Stomach smooth muscle (tissue), 2 donors: ENCODE measurements around the gene NDUFS6.

Source experiments
- H3K27ac ChIP-seq: one replicate; pipeline ENCODE4 v1.7.0; 2013; ENCODE audit warnings: mild to moderate bottlenecking, low read length, inconsistent platforms
- H3K27me3 ChIP-seq, 2 donors: one replicate each; pipeline ENCODE4 v1.7.0; 2013; ENCODE audit warnings: low read length in 2 of 2; ENCODE audit not compliant: insufficient read depth in 2 of 2, control insufficient read depth in 1 of 2
- H3K36me3 ChIP-seq, 2 donors: one replicate each; pipeline ENCODE4 v1.7.0; 2013; ENCODE audit warnings: low read length in 2 of 2; ENCODE audit not compliant: control insufficient read depth in 2 of 2, insufficient read depth in 2 of 2
- H3K4me1 ChIP-seq: one replicate; pipeline ENCODE4 v1.7.0; 2013; ENCODE audit warnings: low read length; ENCODE audit not compliant: control insufficient read depth, insufficient read depth
- H3K4me3 ChIP-seq, 2 donors: one replicate each; pipeline ENCODE4 v1.7.0; 2013; ENCODE audit warnings: low read length in 2 of 2
- H3K9ac ChIP-seq, 2 donors: one replicate each; pipeline ENCODE4 v1.7.0; 2013; ENCODE audit warnings: low read length in 2 of 2, mild to moderate bottlenecking in 1 of 2
- H3K9me3 ChIP-seq, 2 donors: one replicate each; pipeline ENCODE4 v1.7.0; 2013; ENCODE audit warnings: low read length in 2 of 2; ENCODE audit not compliant: control insufficient read depth in 2 of 2
- donor health status: healthy.
- donor health status: Pancreatic carcinoma.

NDUFS6 gene

DNA sequence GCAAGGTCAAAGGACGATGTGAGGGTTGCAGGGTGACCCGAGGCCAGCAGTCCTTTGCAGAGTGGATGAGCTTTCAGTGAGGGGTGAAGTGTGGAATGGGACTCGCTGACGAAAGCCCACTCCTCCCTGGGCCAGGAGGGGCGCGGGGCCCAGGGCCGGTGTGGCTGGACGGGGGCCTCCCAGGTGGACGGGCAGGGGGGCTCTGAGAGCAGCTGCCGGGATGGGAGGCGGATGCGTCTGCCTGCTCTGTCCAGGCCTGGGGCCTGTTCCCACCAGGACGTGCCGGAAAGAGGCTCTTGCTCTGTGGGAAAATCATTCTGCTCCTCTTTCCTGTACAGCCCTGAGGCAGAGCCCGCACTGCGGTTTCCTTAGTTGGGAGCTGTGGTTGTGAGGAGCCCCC lies 57.2 kb downstream of the NDUFS6 start:
- Histone ChIP-seq H3K27ac (no peak overlapping the region), H3K36me3 (no peaks in the 10 kb centered on the region), H3K27me3 (peaks cover 12 to 14% of the 10 kb centered on the region in 2 donors)

GRCh38 chr5:1859099-1859498 lies 57.9 kb downstream of the NDUFS6 start:
- Histone ChIP-seq H3K36me3 (no peaks in the 10 kb centered on the region), H3K9me3 (no peaks in the 10 kb centered on the region)

More for the DNA sequence above, 57.2 kb downstream of the NDUFS6 start:
- no peaks in the 10 kb centered on the region for H3K4me1 ChIP-seq
- no peak overlapping the region for H3K9ac ChIP-seq
- no peak overlapping the region for H3K4me3 ChIP-seq
- no peaks in the 10 kb centered on the region for H3K9me3 ChIP-seq

DNA sequence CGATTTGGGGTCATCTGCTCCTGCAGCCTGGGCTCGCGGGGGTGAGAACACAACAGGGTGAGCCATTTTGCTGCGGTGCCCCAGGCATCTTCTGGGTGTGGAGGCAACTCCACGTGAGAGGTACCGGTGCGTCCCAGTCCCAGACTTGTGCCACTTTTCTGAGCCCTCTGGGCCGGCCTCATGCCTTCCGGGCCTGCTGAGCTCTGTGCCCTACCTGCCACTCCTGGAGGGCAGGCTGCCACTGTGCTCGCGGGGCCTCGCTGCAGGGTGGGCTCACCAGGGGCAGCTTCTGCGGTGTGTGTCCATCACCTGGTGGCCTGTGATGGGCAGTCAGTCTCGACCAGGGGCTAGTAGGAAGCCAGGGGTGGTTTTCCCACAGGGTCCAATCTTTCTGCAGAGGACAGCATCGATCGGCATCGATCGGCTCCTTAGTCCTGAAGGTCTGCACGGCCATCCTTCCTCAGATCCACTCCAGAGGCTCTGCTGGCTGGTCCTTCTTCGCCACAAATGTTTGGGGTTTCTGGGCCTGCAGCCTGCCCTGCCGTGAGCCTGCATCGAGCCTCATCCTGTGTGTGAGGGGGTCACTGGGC lies 58.9 kb downstream of the NDUFS6 start:
- H3K4me1 ChIP-seq = no peaks in the 10 kb centered on the region
- no peaks in the 10 kb centered on the region for H3K36me3 ChIP-seq
- H3K9me3 ChIP-seq = no peaks in the 10 kb centered on the region
- peaks cover 9 to 17% of the 10 kb centered on the region in 2 donors for H3K27me3 ChIP-seq
- no peak overlapping the region for H3K27ac ChIP-seq
- H3K4me3 ChIP-seq = no peak overlapping the region
- no peak overlapping the region for H3K9ac ChIP-seq

More at GRCh38 chr5:1859099-1859498, 57.9 kb downstream of the NDUFS6 start:
- H3K4me1 ChIP-seq = no peaks in the 10 kb centered on the region
- no peak overlapping the region for H3K4me3 ChIP-seq
- peaks cover 7 to 21% of the 10 kb centered on the region in 2 donors for H3K27me3 ChIP-seq
- no peak overlapping the region for H3K9ac ChIP-seq
- no peak overlapping the region for H3K27ac ChIP-seq

- Histone ChIP-seq H3K4me3 (no peak overlapping the region), H3K4me1 (no peaks in the 10 kb centered on the region), H3K27ac (no peak overlapping the region), H3K27me3 (peaks cover 8 to 17% of the 10 kb centered on the region in 2 donors), H3K9me3 (no peaks in the 10 kb centered on the region), H3K9ac (no peak overlapping the region), H3K36me3 (no peaks in the 10 kb centered on the region)
These were observed 59.7 kb downstream of the NDUFS6 start for GRCh38 chr5:1860949-1861348.

DNA sequence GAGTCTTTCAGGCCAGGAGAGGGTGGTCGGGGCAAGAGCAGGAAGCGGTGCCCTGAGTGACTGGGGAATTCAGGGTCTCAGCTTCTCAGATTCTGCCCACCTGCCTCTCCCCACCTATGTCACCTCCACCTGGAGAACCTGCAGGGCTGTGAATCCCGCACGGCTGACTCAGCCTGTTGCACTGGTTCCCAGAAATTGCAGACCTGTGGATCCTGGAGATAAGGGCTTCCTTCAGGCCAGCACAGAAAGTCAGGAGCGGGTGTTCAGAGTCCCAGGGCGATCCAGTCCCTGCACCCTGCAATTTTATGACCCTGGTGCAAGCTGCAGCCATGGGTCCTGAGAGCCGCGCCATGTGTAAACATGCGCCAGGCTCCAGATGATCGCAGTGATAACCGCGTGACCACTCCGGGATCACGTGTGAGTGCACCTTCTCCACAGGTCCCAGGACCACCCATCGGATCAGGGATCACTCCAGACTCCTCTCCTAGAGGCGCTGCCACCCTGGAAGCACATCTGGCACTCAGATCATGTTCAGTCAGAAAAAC lies 63.8 kb downstream of the NDUFS6 start:
- H3K4me3 ChIP-seq = no peak overlapping the region
- no peaks in the 10 kb centered on the region for H3K4me1 ChIP-seq
- H3K36me3 ChIP-seq = no peaks in the 10 kb centered on the region
- no peak overlapping the region for H3K9ac ChIP-seq
- H3K9me3 ChIP-seq = no peaks in the 10 kb centered on the region
- no peak overlapping the region for H3K27ac ChIP-seq
- H3K27me3 ChIP-seq = peaks cover 16% of the 10 kb centered on the region in 2 donors

DNA sequence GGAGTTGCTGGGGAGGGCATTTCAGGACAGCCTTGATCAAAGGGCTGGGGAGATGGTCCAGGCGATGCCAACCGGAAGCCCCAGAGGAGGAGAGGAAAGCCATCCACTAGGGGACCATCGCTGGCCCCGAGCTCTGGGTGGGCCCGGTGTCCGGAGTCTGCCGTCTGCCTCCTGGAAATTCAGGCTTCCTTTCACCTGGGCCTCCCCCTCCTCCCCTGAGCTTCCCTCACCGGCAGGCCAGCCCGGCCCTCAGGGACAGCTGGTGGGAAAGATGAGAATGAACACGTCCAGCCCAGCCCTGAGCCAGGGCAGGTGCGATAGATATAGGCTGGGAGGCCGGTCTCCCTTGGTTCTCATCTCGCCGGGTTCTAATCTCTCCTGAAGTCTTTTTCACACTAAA lies 64.3 kb downstream of the NDUFS6 start:
- Histone ChIP-seq H3K4me3 (no peak overlapping the region), H3K9me3 (no peaks in the 10 kb centered on the region), H3K27me3 (peaks cover 16 to 17% of the 10 kb centered on the region in 2 donors), H3K9ac (no peak overlapping the region), H3K27ac (no peak overlapping the region), H3K36me3 (no peaks in the 10 kb centered on the region), H3K4me1 (no peaks in the 10 kb centered on the region)
